Neuron (in vitro differentiated cells): ENCODE measurements around the gene ATP10A.

Experiments
- H2AFZ ChIP-seq: one replicate; pipeline ENCODE4 v1.6.1; 2013; ENCODE audit warnings: low read depth, mild to moderate bottlenecking, inconsistent platforms, low read length, moderate library complexity
- H3K27me3 ChIP-seq: one replicate; pipeline ENCODE4 v1.6.1; 2013; ENCODE audit warnings: low read length; ENCODE audit not compliant: insufficient read depth
- H3K36me3 ChIP-seq: one replicate; pipeline ENCODE4 v1.6.1; 2013; ENCODE audit warnings: low read length; ENCODE audit not compliant: insufficient read depth
- H3K4me1 ChIP-seq: one replicate; pipeline ENCODE4 v1.6.1; 2013; ENCODE audit warnings: low read length; ENCODE audit not compliant: insufficient read depth
- H3K4me3 ChIP-seq: 2 replicates; pipeline ENCODE4 v1.5.1; 2013; ENCODE audit warnings: mild to moderate bottlenecking, low read length, moderate library complexity
- H3K9me3 ChIP-seq: one replicate; pipeline ENCODE4 v1.6.1; 2013; ENCODE audit warnings: low read length

The ATP10A gene

DNA sequence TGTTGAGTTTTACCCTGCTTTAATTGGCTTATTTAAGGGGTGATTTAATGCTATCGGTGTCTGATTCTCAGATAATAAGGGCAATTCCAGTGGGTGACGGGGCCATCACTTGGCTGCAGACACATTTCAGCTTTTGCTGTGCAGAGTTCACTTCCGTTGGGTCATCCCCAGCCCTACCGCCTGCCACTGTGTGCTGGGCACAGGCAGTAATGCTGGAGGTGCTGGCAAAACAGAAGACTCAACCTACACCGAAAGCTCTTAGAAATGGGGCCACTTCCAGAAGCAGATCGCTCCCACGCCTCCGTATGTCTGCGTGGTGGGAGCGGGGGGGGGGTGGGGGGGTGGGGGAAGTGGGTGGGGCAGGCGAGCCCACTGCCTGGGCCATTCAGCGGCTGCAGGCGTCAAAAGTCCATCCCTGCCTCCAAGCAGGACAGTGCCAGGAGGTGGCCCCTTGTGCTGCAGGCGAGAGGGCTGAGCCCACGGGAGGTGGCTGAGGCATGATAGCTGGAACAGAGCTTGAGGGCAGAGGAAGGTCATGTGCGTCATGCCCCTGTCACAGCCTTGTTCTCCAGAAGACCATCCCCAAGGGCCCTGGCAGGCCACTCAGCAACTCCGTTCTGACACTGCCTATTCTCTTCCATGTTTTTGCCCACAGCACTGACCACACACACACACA is 128.3 kb downstream of the ATP10A start:
- Histone ChIP-seq H3K4me3 (no peak overlapping the region), H3K27me3 (no peaks in the 10 kb centered on the region), H2AFZ (no peak overlapping the region), H3K36me3 (no peaks in the 10 kb centered on the region), H3K9me3 (no peaks in the 10 kb centered on the region), H3K4me1 (peaks cover 3% of the 10 kb centered on the region)

- Histone ChIP-seq H3K36me3 (no peaks in the 10 kb centered on the region), H3K4me3 (no peak overlapping the region), H3K27me3 (no peaks in the 10 kb centered on the region), H2AFZ (no peak overlapping the region), H3K4me1 (peaks cover 3% of the 10 kb centered on the region), H3K9me3 (no peaks in the 10 kb centered on the region)
These were observed 129.1 kb downstream of the ATP10A start for GRCh38 chr15:25733856-25734679.

DNA sequence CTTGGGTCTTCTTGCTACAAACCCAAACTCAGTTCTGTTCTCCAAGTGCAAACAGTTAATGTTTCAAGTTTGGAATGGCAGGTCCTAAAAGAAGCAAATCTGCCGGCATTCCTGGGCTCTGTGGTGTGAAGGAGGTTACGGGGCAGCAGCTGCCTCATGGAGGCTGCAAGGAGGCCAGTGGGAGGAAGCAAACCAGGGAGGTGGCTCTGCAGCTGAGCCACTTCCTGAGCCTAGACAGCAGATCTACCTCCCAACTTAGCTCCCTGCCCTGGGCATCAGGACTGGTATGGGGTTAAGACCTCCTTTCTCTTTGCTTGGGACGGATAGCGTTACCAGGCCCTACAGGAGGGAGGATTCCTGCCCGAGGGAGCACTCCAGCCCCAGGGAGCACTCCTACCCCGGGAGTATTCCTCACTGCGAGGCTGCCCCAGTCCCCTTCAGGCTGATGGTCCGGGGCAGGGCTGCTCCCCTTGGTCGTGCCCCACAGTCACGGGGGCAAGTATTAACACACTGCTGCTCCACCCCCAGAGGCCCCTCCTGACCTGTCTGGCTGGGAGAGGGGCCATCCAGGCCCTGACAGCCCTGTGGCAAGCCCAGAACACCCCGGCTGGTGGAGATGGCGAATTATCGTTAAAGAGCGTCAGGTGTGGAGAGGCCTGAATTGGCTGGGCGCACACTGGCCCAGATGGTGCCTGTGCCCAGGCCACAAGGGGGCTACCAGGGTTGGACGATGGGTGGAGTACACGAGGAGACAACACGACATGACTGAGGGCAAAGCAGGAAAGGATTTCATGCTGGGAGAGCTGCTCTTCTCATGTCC is 129.9 kb downstream of the ATP10A start:
- no peaks in the 10 kb centered on the region for H3K36me3 ChIP-seq
- H3K4me1 ChIP-seq: peaks cover 3% of the 10 kb centered on the region
- H3K27me3 ChIP-seq: no peaks in the 10 kb centered on the region
- H3K9me3 ChIP-seq: no peaks in the 10 kb centered on the region
- H2AFZ ChIP-seq: no peak overlapping the region
- H3K4me3 ChIP-seq: no peak overlapping the region

GRCh38 chr15:25732191-25732590 is 130.9 kb downstream of the ATP10A start:
- Histone ChIP-seq H3K27me3 (no peaks in the 10 kb centered on the region), H3K4me1 (peaks cover 3% of the 10 kb centered on the region), H3K4me3 (no peak overlapping the region), H3K9me3 (no peaks in the 10 kb centered on the region), H2AFZ (no peak overlapping the region), H3K36me3 (no peaks in the 10 kb centered on the region)

DNA sequence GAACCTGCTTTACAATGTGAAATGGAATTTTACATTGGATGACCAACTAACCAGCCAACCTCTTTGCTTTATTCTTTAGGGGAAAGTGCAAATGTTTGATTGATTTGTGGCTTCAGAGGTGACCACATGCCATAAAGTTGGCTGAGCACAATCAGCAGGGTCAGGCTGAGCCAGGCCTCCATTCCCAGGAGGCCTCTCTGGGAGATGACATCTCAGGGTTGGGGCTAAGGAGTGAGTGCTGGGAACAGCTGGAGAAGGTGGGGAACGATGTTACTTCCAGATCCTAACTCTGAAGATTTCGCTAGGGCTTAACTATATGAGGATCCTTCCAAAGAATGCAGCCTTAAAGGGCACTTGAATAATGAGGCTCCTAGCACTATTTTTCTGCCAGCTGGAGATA is 131.7 kb downstream of the ATP10A start:
- Histone ChIP-seq H2AFZ (no peak overlapping the region), H3K36me3 (no peaks in the 10 kb centered on the region), H3K27me3 (no peaks in the 10 kb centered on the region), H3K4me1 (peaks cover 3% of the 10 kb centered on the region), H3K9me3 (no peaks in the 10 kb centered on the region), H3K4me3 (no peak overlapping the region)

GRCh38 chr15:25730918-25731317 is 132.2 kb downstream of the ATP10A start:
- Histone ChIP-seq H3K9me3 (no peaks in the 10 kb centered on the region), H3K27me3 (no peaks in the 10 kb centered on the region), H3K4me1 (peaks cover 3% of the 10 kb centered on the region), H2AFZ (no peak overlapping the region), H3K36me3 (no peaks in the 10 kb centered on the region), H3K4me3 (no peak overlapping the region)

- Histone ChIP-seq H2AFZ (no peak overlapping the region), H3K36me3 (no peaks in the 10 kb centered on the region), H3K27me3 (no peaks in the 10 kb centered on the region), H3K4me3 (no peak overlapping the region), H3K4me1 (no peaks in the 10 kb centered on the region), H3K9me3 (no peaks in the 10 kb centered on the region)
These were observed 134.3 kb downstream of the ATP10A start for GRCh38 chr15:25728816-25729215.

- Histone ChIP-seq H3K9me3 (no peaks in the 10 kb centered on the region), H3K27me3 (no peaks in the 10 kb centered on the region), H3K36me3 (no peaks in the 10 kb centered on the region), H2AFZ (no peak overlapping the region), H3K4me3 (no peak overlapping the region), H3K4me1 (no peaks in the 10 kb centered on the region)
These were observed 135.1 kb downstream of the ATP10A start for GRCh38 chr15:25727867-25728600.

- no peaks in the 10 kb centered on the region for H3K36me3 ChIP-seq
- no peaks in the 10 kb centered on the region for H3K27me3 ChIP-seq
- H3K4me1 ChIP-seq: no peaks in the 10 kb centered on the region
- H3K4me3 ChIP-seq: no peak overlapping the region
- H3K9me3 ChIP-seq: no peaks in the 10 kb centered on the region
- no peak overlapping the region for H2AFZ ChIP-seq
These were observed 136.0 kb downstream of the ATP10A start for GRCh38 chr15:25727116-25727515.

- Histone ChIP-seq H3K27me3 (no peaks in the 10 kb centered on the region), H3K4me1 (no peaks in the 10 kb centered on the region), H3K4me3 (no peak overlapping the region), H2AFZ (no peak overlapping the region), H3K9me3 (no peaks in the 10 kb centered on the region), H3K36me3 (no peaks in the 10 kb centered on the region)
These were observed 137.4 kb downstream of the ATP10A start for GRCh38 chr15:25725758-25726157.

DNA sequence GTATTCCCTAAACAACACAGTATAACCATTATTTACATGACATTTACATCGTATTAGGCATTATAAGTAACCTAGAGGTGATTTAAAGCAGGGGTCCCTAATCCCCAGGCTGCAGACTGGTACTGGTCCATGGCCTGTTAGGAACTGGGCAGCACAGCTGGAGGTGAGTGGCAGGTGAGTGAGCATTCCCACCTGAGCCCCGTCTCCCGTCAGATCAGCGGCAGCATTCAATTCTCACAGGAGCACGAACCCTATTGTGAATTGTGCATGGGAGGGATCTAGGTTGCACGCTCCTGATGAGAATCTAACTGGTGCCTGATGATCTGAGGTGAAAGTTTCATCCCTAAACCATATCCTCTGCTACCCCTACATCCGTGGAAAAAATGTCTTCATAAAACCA is 138.2 kb downstream of the ATP10A start:
- H3K36me3 ChIP-seq: no peaks in the 10 kb centered on the region
- no peaks in the 10 kb centered on the region for H3K27me3 ChIP-seq

GRCh38 chr15:25721605-25721955 is 141.5 kb downstream of the ATP10A start:
- Histone ChIP-seq H3K9me3 (no peaks in the 10 kb centered on the region), H2AFZ (no peak overlapping the region), H3K4me3 (no peak overlapping the region), H3K36me3 (no peaks in the 10 kb centered on the region), H3K4me1 (no peaks in the 10 kb centered on the region), H3K27me3 (no peaks in the 10 kb centered on the region)

More for the DNA sequence above, 138.2 kb downstream of the ATP10A start:
- Histone ChIP-seq H3K4me3 (no peak overlapping the region), H2AFZ (no peak overlapping the region), H3K4me1 (no peaks in the 10 kb centered on the region), H3K9me3 (no peaks in the 10 kb centered on the region)
